CD4-positive, alpha-beta T cell (primary cell): Measurements from ENCODE around the gene POLDIP3. TPM values are rescaled to one million over a fixed set of nuclear protein-coding genes. Genes with fewer than 3 reads are reported as not detected.
A peak's percentile ranks its signal among the peaks of the same experiment; 100 is the strongest.

Source experiments
- ATAC-seq: fragments of 200-7000 bp; cut with Tn5 transposase; one replicate; pipeline ENCODE4 v1.10.0; 2022; ENCODE audit warnings: mild to moderate bottlenecking; ENCODE audit not compliant: poor library complexity
- CTCF ChIA-PET: fragments of 350-600 bp; sonication (Branson Sonifier 250); formaldehyde crosslinking; loops from one replicate; lab custom pipeline; 2021; ENCODE audit warnings: antibody characterized with exemption, inconsistent platforms; lab: Charles Lee
- POLR2A ChIA-PET: fragments of 350-600 bp; sonication (Branson Sonifier 250); formaldehyde crosslinking; loops from one replicate; lab custom pipeline; 2021; ENCODE audit warnings: antibody characterized with exemption, inconsistent platforms; lab: Charles Lee
- DNase-seq, 14 experiments: peaks; one replicate each; pipeline ENCODE4 v3.0.0-alpha.2; 2013 to 2020; ENCODE audit warnings: mixed read lengths in 2 of 14
- H3K27ac ChIP-seq, 2 donors: one replicate each; pipeline versions ENCODE4 v1.5.1 to v1.7.0; 2013; ENCODE audit warnings: low read length in 2 of 2, low read depth in 1 of 2, mild to moderate bottlenecking in 1 of 2
- H3K27me3 ChIP-seq, 2 experiments: 1 replicate in 1 of 2; 2 replicates in 1 of 2; pipeline versions ENCODE4 v1.6.1 to v1.7.0; 2013; ENCODE audit warnings: low read length in 2 of 2, control low read depth in 1 of 2, mild to moderate bottlenecking in 1 of 2, moderate library complexity in 1 of 2; ENCODE audit not compliant: insufficient read depth in 2 of 2, control insufficient read depth in 1 of 2
- H3K36me3 ChIP-seq: one replicate; pipeline ENCODE4 v1.6.1; 2013; ENCODE audit warnings: low read length, control low read depth; ENCODE audit not compliant: insufficient read depth
- H3K4me1 ChIP-seq: one replicate; pipeline ENCODE4 v1.6.1; 2013; ENCODE audit warnings: low read length, control low read depth; ENCODE audit not compliant: insufficient read depth
- H3K4me3 ChIP-seq: one replicate; pipeline ENCODE4 v1.5.1; 2013; ENCODE audit warnings: mild to moderate bottlenecking, low read length, moderate library complexity
- H3K9me3 ChIP-seq, 2 experiments: 1 replicate in 1 of 2; 2 replicates in 1 of 2; pipeline versions ENCODE4 v1.6.1 to v1.7.0; 2013; ENCODE audit warnings: low read length in 2 of 2, mild to moderate bottlenecking in 2 of 2, control low read depth in 1 of 2, moderate library complexity in 1 of 2; ENCODE audit not compliant: control insufficient read depth in 1 of 2, insufficient read depth in 1 of 2
- H3K27ac Mint-ChIP-seq: one replicate; pipeline ENCODE4 v1.8.0; 2020; ENCODE audit warnings: mixed read lengths
- H3K27me3 Mint-ChIP-seq: one replicate; pipeline ENCODE4 v1.8.0; 2021; ENCODE audit warnings: mixed read lengths
- H3K36me3 Mint-ChIP-seq: one replicate; pipeline ENCODE4 v1.8.0; 2021; ENCODE audit warnings: low read depth, mixed read lengths
- H3K4me1 Mint-ChIP-seq: one replicate; pipeline ENCODE4 v1.8.0; 2021; ENCODE audit warnings: low read depth, mixed read lengths
- H3K4me3 Mint-ChIP-seq: one replicate; pipeline ENCODE4 v1.8.0; 2020; ENCODE audit warnings: mild to moderate bottlenecking, mixed read lengths
- H3K9me3 Mint-ChIP-seq: one replicate; pipeline ENCODE4 v1.8.0; 2020; ENCODE audit warnings: mixed read lengths
- CTCF ChIP-seq: fragments of 200-600 bp; IDR thresholded peaks from one replicate; pipeline ENCODE4 v1.8.0; 2022; ENCODE audit warnings: antibody characterized with exemption, mild to moderate bottlenecking
- intact Hi-C, 2 experiments: fragments of 100-400 bp; cut with DNase I in 1 of 2; cut with micrococcal nuclease in 1 of 2; formaldehyde crosslinking; loops; one replicate each; pipeline versions ENCODE4 v1.15.1 to v1.9.0; 2023 to 2025; cut with DNase I, micrococcal nuclease
- total RNA-seq, 174 experiments: library from RNA in 2 of 174; stranded (reverse) in 2 of 174; gene quantifications; one replicate each; pipeline ENCODE4 v1.2.3 and lab custom pipeline; 2021 to 2026

POLDIP3 gene
- total RNA-seq, 2 experiments from 2014 or later = 77.7 to 80.7 TPM

- Histone ChIP-seq H3K27ac (no peak overlapping the region), H3K4me1 (peaks cover 3% of the 10 kb centered on the region), H3K27me3 (no peaks in the 10 kb centered on the region), H3K36me3 (peaks cover 55% of the 10 kb centered on the region), H3K9me3 (no peaks in the 10 kb centered on the region), H3K4me3 (no peak overlapping the region)
- H3K4me3 Mint-ChIP-seq = no peak overlapping the region
- ChIA-PET POLR2A (interaction anchor here (1.3 to 2.1 kb wide), 2 partner anchors 11 to 12 kb away, joined by 4 to 6 read pairs; partner anchors contain the start of gene POLDIP3), CTCF (no interaction called here)
- DNase-seq (no peak), ATAC-seq (no peak)
- no peaks in the 10 kb centered on the region for H3K27me3 Mint-ChIP-seq
- H3K27ac Mint-ChIP-seq = no peak overlapping the region
- TF ChIP-seq CTCF = no peak
- H3K4me1 Mint-ChIP-seq = peaks cover 3% of the 10 kb centered on the region
- H3K36me3 Mint-ChIP-seq = peaks cover 47% of the 10 kb centered on the region
- no peaks in the 10 kb centered on the region for H3K9me3 Mint-ChIP-seq
- intact Hi-C loops = no loop called here
These were observed 11.7 kb upstream of the POLDIP3 start for GRCh38 chr22:42626431-42626830.

GRCh38 chr22:42625416-42625815, 10.7 kb upstream of the POLDIP3 start:
- Mint-ChIP-seq H3K9me3 (no peaks in the 10 kb centered on the region), H3K27me3 (no peaks in the 10 kb centered on the region), H3K4me3 (no peak overlapping the region), H3K4me1 (peaks cover 6% of the 10 kb centered on the region), H3K27ac (no peak overlapping the region), H3K36me3 (peaks cover 50% of the 10 kb centered on the region)
- Histone ChIP-seq H3K9me3 (no peaks in the 10 kb centered on the region), H3K4me1 (peaks cover 3% of the 10 kb centered on the region), H3K4me3 (no peak overlapping the region), H3K27ac (no peak overlapping the region), H3K27me3 (no peaks in the 10 kb centered on the region), H3K36me3 (peaks cover 45% of the 10 kb centered on the region)
- no peak for ATAC-seq
- DNase-seq = no peak
- no peak for TF ChIP-seq CTCF
- CTCF ChIA-PET = no interaction called here
- intact Hi-C loops = no loop called here
- POLR2A ChIA-PET = no interaction called here

- DNase-seq = peak in 1 of 14 experiments; percentile 13
- H3K36me3 ChIP-seq = peaks cover 44% of the 10 kb centered on the region
- H3K36me3 Mint-ChIP-seq = peaks cover 45% of the 10 kb centered on the region
- H3K27ac Mint-ChIP-seq = no peak overlapping the region
- H3K4me3 Mint-ChIP-seq = no peak overlapping the region
- peaks cover 6% of the 10 kb centered on the region for H3K4me1 Mint-ChIP-seq
- no peaks in the 10 kb centered on the region for H3K27me3 ChIP-seq
- intact Hi-C loops = no loop called here
- H3K9me3 ChIP-seq = no peaks in the 10 kb centered on the region
- no peak overlapping the region for H3K4me3 ChIP-seq
- no peaks in the 10 kb centered on the region for H3K27me3 Mint-ChIP-seq
- no peak overlapping the region for H3K27ac ChIP-seq
- CTCF ChIA-PET = no interaction called here
- no peak for TF ChIP-seq CTCF
- H3K9me3 Mint-ChIP-seq = no peaks in the 10 kb centered on the region
- no peak for ATAC-seq
- peaks cover 3% of the 10 kb centered on the region for H3K4me1 ChIP-seq
- POLR2A ChIA-PET = interaction anchor here (1.5 kb wide), 1 partner anchor 10 kb away, joined by 5 read pairs; the partner anchor contains the start of gene POLDIP3
These were observed 9.9 kb upstream of the POLDIP3 start for GRCh38 chr22:42624551-42625106.
